LNCaP clone FGC (cell line): Measurements from ENCODE around the gene HYKK.
A peak's percentile ranks its signal among the peaks of the same experiment; 100 is the strongest.

Experiments used
- DNase-seq: peaks from one replicate; pipeline ENCODE4 v3.0.0-alpha.2; 2011; ENCODE audit warnings: low read depth
- H3K4me3 ChIP-seq: 2 replicates; pipeline ENCODE4 v1.5.1; 2011; ENCODE audit warnings: mild to moderate bottlenecking, low read depth, low read length, control low read depth
- CTCF ChIP-seq: IDR thresholded peaks from 2 replicates; pipeline ENCODE4 v1.5.1; 2012; ENCODE audit warnings: mild to moderate bottlenecking; ENCODE audit not compliant: control insufficient read depth, insufficient read depth; ENCODE audit errors: extremely low read depth

The HYKK gene

GRCh38 chr15:78540141-78540870 lies 32.9 kb downstream of the HYKK start, which contains the start of gene PSMA4:
PSMA4 (plus strand) TSS chr15:78540444; CDS start chr15:78541928, 1,484 bp downstream.
- DNase-seq, result no peak
- TF ChIP-seq CTCF, result no peak
- peak within 1 kb of the TSS; percentile 81 for H3K4me3 ChIP-seq

- no peak for TF ChIP-seq CTCF
- peak overlapping the region; percentile 81 for H3K4me3 ChIP-seq
- DNase-seq, result no peak
These were observed 33.7 kb downstream of the HYKK start for GRCh38 chr15:78540871-78541743.

GRCh38 chr15:78541744-78542034 lies 34.3 kb downstream of the HYKK start:
- H3K4me3 ChIP-seq, result peak overlapping the region; percentile 81
- no peak for DNase-seq
- no peak for TF ChIP-seq CTCF

GRCh38 chr15:78542647-78543046 lies 35.3 kb downstream of the HYKK start:
- no peak for DNase-seq
- no peak overlapping the region for H3K4me3 ChIP-seq
- TF ChIP-seq CTCF, result no peak

GRCh38 chr15:78550194-78550593 lies 42.8 kb downstream of the HYKK start:
- no peak overlapping the region for H3K4me3 ChIP-seq
- no peak for TF ChIP-seq CTCF
- DNase-seq, result no peak

- DNase-seq, result no peak
- no peak overlapping the region for H3K4me3 ChIP-seq
These were observed 43.4 kb downstream of the HYKK start for GRCh38 chr15:78550815-78551214.

More at GRCh38 chr15:78550815-78551214, 43.4 kb downstream of the HYKK start:
- no peak for TF ChIP-seq CTCF
